HepG2 (cell line): Measurements from ENCODE around the gene CNR1. TPM values are rescaled to one million over a fixed set of nuclear protein-coding genes. Genes with fewer than 3 reads are reported as not detected.

Source experiments
- ATAC-seq: fragments of 200-7000 bp; cut with Tn5 transposase; 3 replicates; pipeline ENCODE4 v1.9.1; 2020; ENCODE audit warnings: mild to moderate bottlenecking, moderate library complexity
- BruUV-seq: library from RNA; stranded (reverse); fragments of 400-500 nt; replicated peaks from 2 replicates; lab custom pipeline; 2021; lab: Mats Ljungman, UMichigan
- CTCF ChIA-PET: fragments of 300-600 bp; formaldehyde crosslinking; extraction: SDS; loops from one replicate; lab custom pipeline; 2021; ENCODE audit warnings: low total read pairs, inconsistent platforms, low intra/inter-chr PET ratio; lab: Yijun Ruan, JAX
- POLR2A ChIA-PET: fragments of 350-600 bp; sonication (Branson Sonifier 250); formaldehyde crosslinking; loops from one replicate; lab custom pipeline; 2020; ENCODE audit warnings: antibody characterized with exemption, inconsistent platforms; lab: Yijun Ruan, JAX
- DNase-seq: peaks from one replicate; pipeline ENCODE4 v3.0.0-alpha.2; 2015; ENCODE audit warnings: low spot score
- FAIRE-seq: peaks from 3 replicates; lab custom pipeline; 2011; peaks lifted over from hg19 to GRCh38; lab: Jason Lieb, UNC
- H2AFZ ChIP-seq: one replicate; pipeline ENCODE4 v1.6.1; 2011; ENCODE audit warnings: low read length, inconsistent platforms
- H3K27ac ChIP-seq: fragments of 300-600 bp; 3 replicates; pipeline ENCODE4 v1.8.0; 2011; ENCODE audit warnings: mixed run types, mild to moderate bottlenecking, mixed read lengths, low read length, inconsistent platforms; ENCODE audit not compliant: insufficient read depth; ENCODE audit errors: extremely low read length
- H3K27me3 ChIP-seq, 2 experiments: fragments of 200-600 bp in 1 of 2; 2 replicates in 1 of 2; 3 replicates in 1 of 2; pipeline versions ENCODE4 v1.6.0 to v1.8.0; 2011; ENCODE audit warnings: low read length in 2 of 2, mild to moderate bottlenecking in 2 of 2, moderate library complexity in 2 of 2, inconsistent platforms in 1 of 2; ENCODE audit not compliant: insufficient read depth in 2 of 2, control insufficient read depth in 1 of 2
- H3K36me3 ChIP-seq, 2 experiments: fragments of 200-600 bp in 1 of 2; replicated peaks in 1 of 2; 2 replicates in 1 of 2; 3 replicates in 1 of 2; pipeline versions ENCODE4 v1.5.1 to v1.8.0; 2011; ENCODE audit warnings: low read length in 2 of 2, inconsistent platforms in 1 of 2; ENCODE audit not compliant: insufficient read depth in 2 of 2, control insufficient read depth in 1 of 2
- H3K4me1 ChIP-seq: 2 replicates; pipeline ENCODE4 v1.5.1; 2012; ENCODE audit warnings: low read length, inconsistent platforms; ENCODE audit not compliant: insufficient read depth
- H3K4me2 ChIP-seq: 2 replicates; pipeline ENCODE4 v1.6.0; 2011; ENCODE audit warnings: low read depth, low read length, inconsistent platforms
- H3K4me3 ChIP-seq, 3 experiments: fragments of 200-600 bp in 1 of 3; sonication (generic), shearing (Covaris generic) in 1 of 3; replicated peaks in 1 of 3; 2 replicates each; pipeline ENCODE4 v1.5.1; 2011 to 2016; ENCODE audit warnings: low read length in 3 of 3, inconsistent platforms in 2 of 3, low read depth in 2 of 3, mild to moderate bottlenecking in 2 of 3, control low read depth in 1 of 3, mixed read lengths in 1 of 3; ENCODE audit not compliant: insufficient read depth in 1 of 3
- H3K79me2 ChIP-seq: one replicate; pipeline ENCODE4 v1.6.1; 2011; ENCODE audit warnings: low read length, inconsistent platforms; ENCODE audit not compliant: insufficient read depth
- H3K9ac ChIP-seq: 2 replicates; pipeline ENCODE4 v1.6.0; 2011; ENCODE audit warnings: mild to moderate bottlenecking, low read depth, low read length, inconsistent platforms; ENCODE audit not compliant: insufficient read depth
- H3K9me3 ChIP-seq: 2 replicates; pipeline ENCODE4 v1.5.1; 2012; ENCODE audit warnings: mild to moderate bottlenecking, low read length
- H4K20me1 ChIP-seq: 2 replicates; pipeline ENCODE4 v1.6.0; 2011; ENCODE audit warnings: inconsistent platforms, mild to moderate bottlenecking, low read length, moderate library complexity; ENCODE audit not compliant: insufficient read depth
- FOXK2 ChIP-seq: fragments of 450-650 bp; IDR thresholded peaks from 2 replicates; pipeline ENCODE4 v1.6.1; 2016
- NCOA5 ChIP-seq: sonication (generic); formaldehyde crosslinking; IDR thresholded peaks from 2 replicates; pipeline ENCODE4 v1.4.0; 2020; ENCODE audit warnings: missing genetic modification reagents
- NFE2L1 ChIP-seq: sonication (generic); formaldehyde crosslinking; IDR thresholded peaks from 2 replicates; pipeline ENCODE4 v1.4.0; 2020; ENCODE audit warnings: missing genetic modification reagents, mild to moderate bottlenecking, borderline replicate concordance
- PHF5A ChIP-seq: IDR thresholded peaks from one replicate; pipeline ENCODE4 v1.6.1; 2018; ENCODE audit warnings: low read depth, missing genetic modification reagents; ENCODE audit not compliant: unreplicated experiment
- TEAD2 ChIP-seq: sonication (generic); formaldehyde crosslinking; IDR thresholded peaks from 2 replicates; pipeline ENCODE4 v1.9.0; 2021; ENCODE audit warnings: missing genetic modification reagents
- ZNF335 ChIP-seq: sonication (generic); formaldehyde crosslinking; IDR thresholded peaks from 2 replicates; pipeline ENCODE4 v1.4.0; 2020; ENCODE audit warnings: missing genetic modification reagents
- ZNF430 ChIP-seq: sonication (generic); formaldehyde crosslinking; IDR thresholded peaks from 2 replicates; pipeline ENCODE4 v1.9.0; 2021; ENCODE audit warnings: mild to moderate bottlenecking, missing genetic modification reagents
- ZNF484 ChIP-seq: sonication (generic); formaldehyde crosslinking; IDR thresholded peaks from 2 replicates; pipeline ENCODE4 v1.5.1; 2020; ENCODE audit warnings: mild to moderate bottlenecking, low read depth, missing genetic modification reagents, borderline replicate concordance
- ZNF792 ChIP-seq: IDR thresholded peaks from 2 replicates; pipeline ENCODE4 v1.6.1; 2016
- ZSCAN20 ChIP-seq: sonication (generic); formaldehyde crosslinking; IDR thresholded peaks from 2 replicates; pipeline ENCODE4 v1.4.0; 2020; ENCODE audit warnings: missing genetic modification reagents, mild to moderate bottlenecking, borderline replicate concordance
- WGBS: methylation state at CpG from one replicate; pipeline ENCODE4 v1.1.6; 2017; ENCODE audit warnings: low lambda C conversion rate; 5-methylcytosine and 5-hydroxymethylcytosine counted together
- in situ Hi-C: cut with HindIII; loops from 2 replicates; pipeline ENCODE4 v1.10.0; 2017; ENCODE audit warnings: low pct_unique_long_range_greater_than_20kb; ENCODE audit not compliant: extremely low pct_ligation_motif_present
- intact Hi-C: fragments of 100-400 bp; cut with micrococcal nuclease; formaldehyde crosslinking; loops from one replicate; pipeline ENCODE4 v1.10.0; 2022; ENCODE audit not compliant: unreplicated experiment
- polyA plus RNA-seq, 8 experiments: library from polyadenylated mRNA; depleted of rRNA in 3 of 8; stranded (reverse) in 7 of 8; unstranded in 1 of 8; fragments of >200 nt; fragmentation: Illumina TruSeq in 4 of 8; extraction: Trizol in 4 of 8; gene quantifications; 2 replicates each; pipeline versions ENCODE4 v1.2.1 to v1.2.3, GENCODE V29; 2011 to 2016; ENCODE audit warnings: low read depth in 4 of 8, missing spikeins in 1 of 8, mixed read lengths in 1 of 8; ENCODE audit not compliant: insufficient read depth in 1 of 8
- total RNA-seq, 5 experiments: library from RNA; depleted of rRNA; stranded (reverse); fragments of >200 nt; fragmentation: Illumina TruSeq; extraction: Trizol; gene quantifications; 2 replicates each; pipeline ENCODE4 v1.2.3, GENCODE V29; 2016; ENCODE audit warnings: low read depth in 1 of 5
- TF ChIP-seq, protein P1 (sequence below): sonication (generic); formaldehyde crosslinking; IDR thresholded peaks from 2 replicates; pipeline ENCODE4 v1.4.0; 2020; ENCODE audit warnings: mild to moderate bottlenecking, missing genetic modification reagents
- TF ChIP-seq, protein P2 (sequence below): sonication (generic); formaldehyde crosslinking; IDR thresholded peaks from 2 replicates; pipeline ENCODE4 v1.5.0; 2020; ENCODE audit warnings: mild to moderate bottlenecking, low read depth, missing genetic modification reagents, borderline replicate concordance
- TF ChIP-seq, protein P3 (sequence below): sonication (generic); formaldehyde crosslinking; conservative IDR thresholded peaks from 2 replicates; pipeline ENCODE4 v1.4.0; 2020; ENCODE audit warnings: missing genetic modification reagents
- TF ChIP-seq, protein P4 (sequence below): fragments of 450-650 bp; IDR thresholded peaks from 2 replicates; pipeline ENCODE4 v1.6.1; 2017

Gene CNR1
- total and polyA plus RNA-seq, 2 of the 13 experiments (the other 11 are each of a cell fraction or from before 2014, with no cell fraction given): not detected

DNA sequence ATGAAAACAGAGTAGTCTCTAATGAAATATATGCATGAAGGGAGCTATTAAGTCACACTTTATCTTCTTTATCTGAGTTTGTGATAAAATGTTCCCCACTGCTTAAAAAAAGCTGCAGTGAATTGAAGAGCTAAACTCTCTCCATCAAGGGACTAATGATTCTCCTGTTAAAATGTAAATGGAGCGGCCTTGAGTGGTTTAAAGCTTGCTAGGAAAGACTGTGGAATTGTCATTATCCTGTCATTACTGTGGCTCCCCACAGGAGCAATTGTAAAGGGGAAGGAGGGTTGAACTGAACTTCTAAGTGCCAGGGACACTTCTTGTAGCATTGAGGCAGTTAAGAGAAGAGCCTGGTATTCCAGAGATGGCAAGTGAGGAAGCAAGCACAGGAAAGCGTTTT, 17.3 kb upstream of the CNR1 start:
- no TSS peak for BruUV-seq
- in situ Hi-C loops: no loop called here
- FAIRE-seq: no peak
- H3K27me3 ChIP-seq: 0 out of 5 replicates have a peak, but pooled peaks cover 0 to 5% of the 10 kb centered on the region in 2 experiments
- H3K9me3 ChIP-seq: no peaks in the 10 kb centered on the region
- DNase-seq: no peak
- CTCF ChIA-PET: no interaction called here
- H4K20me1 ChIP-seq: no peaks in the 10 kb centered on the region
- H3K9ac ChIP-seq: no peak overlapping the region
- WGBS: 0% methylated on average over 2 of the region's 2 CpGs
- ATAC-seq: no peak
- H3K4me2 ChIP-seq: no peak overlapping the region
- intact Hi-C loops: no loop called here
- no peaks in the 10 kb centered on the region for H3K4me1 ChIP-seq
- H3K4me3 ChIP-seq: no peak overlapping the region
- no peak overlapping the region for H2AFZ ChIP-seq
- POLR2A ChIA-PET: no interaction called here
- TF ChIP-seq ZNF335 (CRISPR knock-in tag) (no peak), TEAD2 (CRISPR knock-in tag) (no peak), PHF5A (CRISPR knock-in tag) (no peak), ZNF792 (CRISPR knock-in tag) (no peak)
- TF ChIP-seq, all 625 proteins: peak for 0
- H3K36me3 ChIP-seq: no peaks in the 10 kb centered on the region
- no peaks in the 10 kb centered on the region for H3K79me2 ChIP-seq
- no peak overlapping the region for H3K27ac ChIP-seq

DNA sequence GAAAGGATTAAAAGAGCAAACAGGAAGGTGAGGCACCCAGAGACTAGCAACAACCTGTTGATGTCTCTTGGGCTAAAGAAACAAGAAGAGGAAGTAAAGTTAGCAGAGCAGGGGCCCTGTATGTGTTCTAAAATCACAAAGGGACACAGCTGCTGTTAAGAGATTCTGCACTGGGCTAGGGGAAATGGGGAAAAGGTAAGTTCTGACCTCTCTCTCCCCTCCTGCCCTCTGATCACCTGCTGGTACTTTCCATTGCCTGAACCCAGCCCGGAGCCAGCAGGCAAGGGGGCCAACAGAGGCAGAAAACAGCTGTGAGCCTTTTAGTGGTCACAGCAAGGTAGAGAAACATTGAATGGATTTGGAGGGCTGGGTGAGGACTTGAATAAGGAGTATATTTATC, 13.5 kb upstream of the CNR1 start:
- no TSS peak for BruUV-seq
- CTCF ChIA-PET: no interaction called here
- TF ChIP-seq, protein P1, sequence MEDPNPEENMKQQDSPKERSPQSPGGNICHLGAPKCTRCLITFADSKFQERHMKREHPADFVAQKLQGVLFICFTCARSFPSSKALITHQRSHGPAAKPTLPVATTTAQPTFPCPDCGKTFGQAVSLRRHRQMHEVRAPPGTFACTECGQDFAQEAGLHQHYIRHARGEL (CRISPR knock-in tag): no peak
- TF ChIP-seq ZNF484: no peak
- TF ChIP-seq ZNF430: no peak
- TF ChIP-seq, protein P2, sequence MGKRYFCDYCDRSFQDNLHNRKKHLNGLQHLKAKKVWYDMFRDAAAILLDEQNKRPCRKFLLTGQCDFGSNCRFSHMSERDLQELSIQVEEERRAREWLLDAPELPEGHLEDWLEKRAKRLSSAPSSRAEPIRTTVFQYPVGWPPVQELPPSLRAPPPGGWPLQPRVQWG (CRISPR knock-in tag): no peak
- TF ChIP-seq, protein P3, sequence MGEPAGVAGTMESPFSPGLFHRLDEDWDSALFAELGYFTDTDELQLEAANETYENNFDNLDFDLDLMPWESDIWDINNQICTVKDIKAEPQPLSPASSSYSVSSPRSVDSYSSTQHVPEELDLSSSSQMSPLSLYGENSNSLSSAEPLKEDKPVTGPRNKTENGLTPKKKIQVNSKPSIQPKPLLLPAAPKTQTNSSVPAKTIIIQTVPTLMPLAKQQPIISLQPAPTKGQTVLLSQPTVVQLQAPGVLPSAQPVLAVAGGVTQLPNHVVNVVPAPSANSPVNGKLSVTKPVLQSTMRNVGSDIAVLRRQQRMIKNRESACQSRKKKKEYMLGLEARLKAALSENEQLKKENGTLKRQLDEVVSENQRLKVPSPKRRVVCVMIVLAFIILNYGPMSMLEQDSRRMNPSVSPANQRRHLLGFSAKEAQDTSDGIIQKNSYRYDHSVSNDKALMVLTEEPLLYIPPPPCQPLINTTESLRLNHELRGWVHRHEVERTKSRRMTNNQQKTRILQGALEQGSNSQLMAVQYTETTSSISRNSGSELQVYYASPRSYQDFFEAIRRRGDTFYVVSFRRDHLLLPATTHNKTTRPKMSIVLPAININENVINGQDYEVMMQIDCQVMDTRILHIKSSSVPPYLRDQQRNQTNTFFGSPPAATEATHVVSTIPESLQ (CRISPR knock-in tag): no peak
- TF ChIP-seq, protein P4, sequence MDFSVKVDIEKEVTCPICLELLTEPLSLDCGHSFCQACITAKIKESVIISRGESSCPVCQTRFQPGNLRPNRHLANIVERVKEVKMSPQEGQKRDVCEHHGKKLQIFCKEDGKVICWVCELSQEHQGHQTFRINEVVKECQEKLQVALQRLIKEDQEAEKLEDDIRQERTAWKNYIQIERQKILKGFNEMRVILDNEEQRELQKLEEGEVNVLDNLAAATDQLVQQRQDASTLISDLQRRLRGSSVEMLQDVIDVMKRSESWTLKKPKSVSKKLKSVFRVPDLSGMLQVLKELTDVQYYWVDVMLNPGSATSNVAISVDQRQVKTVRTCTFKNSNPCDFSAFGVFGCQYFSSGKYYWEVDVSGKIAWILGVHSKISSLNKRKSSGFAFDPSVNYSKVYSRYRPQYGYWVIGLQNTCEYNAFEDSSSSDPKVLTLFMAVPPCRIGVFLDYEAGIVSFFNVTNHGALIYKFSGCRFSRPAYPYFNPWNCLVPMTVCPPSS: no peak
- no peak for TF ChIP-seq ZSCAN20 (CRISPR knock-in tag)
- TF ChIP-seq NFE2L1 (CRISPR knock-in tag): no peak
- no peak for TF ChIP-seq FOXK2
- TF ChIP-seq NCOA5 (CRISPR knock-in tag): no peak

More for the DNA sequence above, 13.5 kb upstream of the CNR1 start:
- intact Hi-C loops (no loop called here), in situ Hi-C loops (no loop called here)
- Histone ChIP-seq H2AFZ (no peak overlapping the region), H3K27me3 (peaks cover 2 to 4% of the 10 kb centered on the region in 2 experiments; a peak in 3 of 5 replicates), H3K4me3 (no peak overlapping the region), H3K36me3 (no peaks in the 10 kb centered on the region), H3K27ac (no peak overlapping the region), H3K4me2 (no peak overlapping the region), H4K20me1 (no peaks in the 10 kb centered on the region), H3K79me2 (no peaks in the 10 kb centered on the region), H3K4me1 (peaks cover 12% of the 10 kb centered on the region), H3K9me3 (no peaks in the 10 kb centered on the region), H3K9ac (no peak overlapping the region)
- POLR2A ChIA-PET: no interaction called here
- FAIRE-seq (no peak), DNase-seq (no peak), ATAC-seq (no peak)
- WGBS: 0% methylated on average over 1 of the region's 1 CpG
